H1 (cell line): Measurements from ENCODE around the gene PRR5. TPM values are rescaled to one million over a fixed set of nuclear protein-coding genes. Genes with fewer than 3 reads are reported as not detected.

Source experiments
- CTCF ChIA-PET: fragments of 300-600 bp; sonication (Branson Sonifier 250); formaldehyde crosslinking; loops from one replicate; lab custom pipeline; 2021; ENCODE audit not compliant: partially characterized antibody; lab: Charles Lee
- POLR2A ChIA-PET: fragments of 300-600 bp; sonication (Branson Sonifier 250); formaldehyde crosslinking; loops from one replicate; lab custom pipeline; 2021; ENCODE audit warnings: inconsistent platforms; ENCODE audit not compliant: partially characterized antibody; lab: Charles Lee
- DNase-seq, 2 experiments: peaks; one replicate each; pipeline versions ENCODE4 v3.0.0 to v3.0.0-alpha.2; 2010 to 2022; ENCODE audit warnings: low spot score in 2 of 2, low read depth in 1 of 2, mixed read lengths in 1 of 2
- FAIRE-seq: peaks from 2 replicates; lab custom pipeline; 2011; peaks lifted over from hg19 to GRCh38; lab: Jason Lieb, UNC
- H2AFZ ChIP-seq: 2 replicates; pipeline ENCODE4 v1.8.1; 2012; ENCODE audit warnings: low read length, inconsistent platforms
- H2AK5ac ChIP-seq: 2 replicates; pipeline ENCODE4 v1.6.1; 2013; ENCODE audit warnings: low read depth, low read length
- H2BK120ac ChIP-seq: replicated peaks from 2 replicates; pipeline ENCODE3; 2013; ENCODE audit warnings: low read depth, low read length, inconsistent platforms
- H2BK12ac ChIP-seq: 2 replicates; pipeline ENCODE4 v1.6.1; 2013; ENCODE audit warnings: low read depth, low read length
- H2BK15ac ChIP-seq: 2 replicates; pipeline ENCODE4 v1.6.1; 2013; ENCODE audit warnings: low read length
- H2BK20ac ChIP-seq: 2 replicates; pipeline ENCODE4 v1.6.1; 2013; ENCODE audit warnings: low read length
- H2BK5ac ChIP-seq: 2 replicates; pipeline ENCODE4 v1.6.1; 2013; ENCODE audit warnings: low read depth, low read length
- H3K14ac ChIP-seq: 2 replicates; pipeline ENCODE4 v1.6.1; 2013; ENCODE audit warnings: inconsistent platforms; ENCODE audit not compliant: insufficient read length
- H3K18ac ChIP-seq: 2 replicates; pipeline ENCODE4 v1.6.1; 2013; ENCODE audit warnings: low read length; ENCODE audit errors: extremely low read depth
- H3K23ac ChIP-seq: 2 replicates; pipeline ENCODE4 v1.6.1; 2013; ENCODE audit warnings: inconsistent platforms; ENCODE audit not compliant: insufficient read length
- H3K23me2 ChIP-seq: 2 replicates; pipeline ENCODE4 v1.6.1; 2013; ENCODE audit warnings: low read depth, low read length
- H3K27ac ChIP-seq: 2 replicates; pipeline ENCODE4 v1.6.1; 2011; ENCODE audit warnings: low read depth, low read length, inconsistent platforms
- H3K27me3 ChIP-seq, 4 experiments: replicated peaks in 1 of 4; 1 replicate in 1 of 4; 2 replicates in 3 of 4; pipeline versions ENCODE4 v1.6.1 to v1.8.1; 2011 to 2013; ENCODE audit warnings: low read length in 3 of 4, mild to moderate bottlenecking in 3 of 4, inconsistent platforms in 2 of 4, mixed read lengths in 2 of 4, moderate library complexity in 1 of 4; ENCODE audit not compliant: control insufficient read depth in 3 of 4, insufficient read depth in 3 of 4; ENCODE audit errors: extremely low read depth in 1 of 4
- H3K36me3 ChIP-seq, 4 experiments: 2 replicates each; pipeline versions ENCODE4 v1.6.1 to v1.8.1; 2011 to 2013; ENCODE audit warnings: mild to moderate bottlenecking in 4 of 4, low read length in 3 of 4, moderate library complexity in 2 of 4, control low read depth in 1 of 4, inconsistent platforms in 1 of 4; ENCODE audit not compliant: insufficient read depth in 4 of 4, control insufficient read depth in 2 of 4
- H3K4ac ChIP-seq: replicated peaks from 2 replicates; pipeline ENCODE3; 2013; ENCODE audit warnings: low read length, low read depth, mixed read lengths, inconsistent platforms; ENCODE audit not compliant: insufficient read length
- H3K4me1 ChIP-seq, 4 experiments: replicated peaks in 1 of 4; 1 replicate in 1 of 4; 2 replicates in 3 of 4; pipeline versions ENCODE4 v1.6.1 to v1.8.1; 2011 to 2013; ENCODE audit warnings: low read length in 3 of 4, inconsistent platforms in 2 of 4, mixed read lengths in 1 of 4; ENCODE audit not compliant: insufficient read depth in 4 of 4, control insufficient read depth in 3 of 4
- H3K4me2 ChIP-seq, 2 experiments: 2 replicates each; pipeline versions ENCODE4 v1.6.1 to v1.8.1; 2011 to 2013; ENCODE audit warnings: low read depth in 2 of 2, low read length in 2 of 2, control low read depth in 1 of 2, inconsistent platforms in 1 of 2, mild to moderate bottlenecking in 1 of 2; ENCODE audit not compliant: insufficient read depth in 1 of 2
- H3K4me3 ChIP-seq, 4 experiments: fragments of 200-600, 300-600 bp in 1 of 4; sonication (generic), shearing (Covaris generic), sonication (Bioruptor Twin) in 1 of 4; 2 replicates each; pipeline versions ENCODE4 v1.5.1 to v1.8.1; 2011 to 2016; ENCODE audit warnings: low read length in 4 of 4, low read depth in 3 of 4, control low read depth in 2 of 4, inconsistent platforms in 2 of 4, mild to moderate bottlenecking in 2 of 4, mixed read lengths in 1 of 4, moderate library complexity in 1 of 4; ENCODE audit not compliant: insufficient read depth in 2 of 4; ENCODE audit errors: extremely low read depth in 1 of 4
- H3K56ac ChIP-seq: replicated peaks from 2 replicates; pipeline ENCODE3; 2013; ENCODE audit warnings: low read depth, mild to moderate bottlenecking, mixed read lengths, low read length, inconsistent platforms; ENCODE audit not compliant: insufficient read length
- H3K79me1 ChIP-seq: 2 replicates; pipeline ENCODE4 v1.6.1; 2013; ENCODE audit warnings: low read depth, low read length, control low read depth
- H3K79me2 ChIP-seq, 2 experiments: 2 replicates each; pipeline versions ENCODE4 v1.6.1 to v1.8.1; 2012 to 2013; ENCODE audit warnings: low read length in 2 of 2, mild to moderate bottlenecking in 2 of 2, inconsistent platforms in 1 of 2; ENCODE audit not compliant: insufficient read depth in 2 of 2, control insufficient read depth in 1 of 2
- H3K9ac ChIP-seq, 4 experiments: replicated peaks in 1 of 4; 1 replicate in 1 of 4; 2 replicates in 3 of 4; pipeline versions ENCODE4 v1.6.1 to v1.8.1; 2011 to 2013; ENCODE audit warnings: low read depth in 3 of 4, low read length in 3 of 4, control low read depth in 2 of 4, mild to moderate bottlenecking in 2 of 4, moderate library complexity in 2 of 4, inconsistent platforms in 1 of 4; ENCODE audit errors: extremely low read depth in 1 of 4
- H3K9me3 ChIP-seq, 2 experiments: 2 replicates each; pipeline versions ENCODE4 v1.6.1 to v1.8.1; 2012 to 2013; ENCODE audit warnings: mild to moderate bottlenecking in 2 of 2, moderate library complexity in 2 of 2, control low read depth in 1 of 2, inconsistent platforms in 1 of 2, low read depth in 1 of 2, low read length in 1 of 2, mixed read lengths in 1 of 2; ENCODE audit not compliant: insufficient read depth in 2 of 2
- H4K20me1 ChIP-seq, 2 experiments: replicated peaks in 1 of 2; 2 replicates each; pipeline versions ENCODE3 to v1.8.1; 2011 to 2013; ENCODE audit warnings: inconsistent platforms in 2 of 2, low read length in 2 of 2, mild to moderate bottlenecking in 1 of 2; ENCODE audit not compliant: insufficient read depth in 2 of 2, control insufficient read depth in 1 of 2
- H4K5ac ChIP-seq: 2 replicates; pipeline ENCODE4 v1.6.1; 2013; ENCODE audit warnings: low read length, low read depth, mixed read lengths, inconsistent platforms; ENCODE audit not compliant: insufficient read length
- H4K8ac ChIP-seq: 2 replicates; pipeline ENCODE4 v1.8.0; 2013; ENCODE audit warnings: mild to moderate bottlenecking, moderate library complexity, low read length, inconsistent platforms; ENCODE audit not compliant: insufficient read depth; ENCODE audit errors: extremely low read depth
- H4K91ac ChIP-seq: replicated peaks from 2 replicates; pipeline ENCODE3; 2013; ENCODE audit warnings: low read length, mixed read lengths, inconsistent platforms; ENCODE audit not compliant: insufficient read length
- CBX5 ChIP-seq: fragments of 300-800, 300-1000 bp; sonication (generic); IDR thresholded peaks from 2 replicates; pipeline ENCODE4 v1.7.1; 2016; ENCODE audit warnings: antibody characterized with exemption, low read length, low read depth
- CEBPB ChIP-seq: IDR thresholded peaks from 2 replicates; pipeline ENCODE4 v1.6.1; 2012; ENCODE audit warnings: low read depth, low read length
- CHD1 ChIP-seq: IDR thresholded peaks from 2 replicates; pipeline ENCODE4 v1.6.1; 2012; ENCODE audit warnings: low read depth, low read length, improper control_type of control experiment
- EGR1 ChIP-seq: IDR thresholded peaks from 2 replicates; pipeline ENCODE4 v1.6.1; 2011; ENCODE audit warnings: low read depth, low read length, borderline replicate concordance
- EP300 ChIP-seq, 2 experiments: IDR thresholded peaks; 1 replicate in 1 of 2; 2 replicates in 1 of 2; pipeline ENCODE4 v1.6.1; 2011 to 2012; ENCODE audit warnings: low read depth in 2 of 2, low read length in 2 of 2, mild to moderate bottlenecking in 2 of 2, borderline replicate concordance in 1 of 2, inconsistent platforms in 1 of 2, moderate library complexity in 1 of 2
- FOSL1 ChIP-seq: IDR thresholded peaks from 2 replicates; pipeline ENCODE4 v1.6.1; 2011; ENCODE audit warnings: mild to moderate bottlenecking, low read depth, low read length, moderate library complexity; ENCODE audit not compliant: insufficient read depth
- MAFK ChIP-seq: IDR thresholded peaks from 2 replicates; pipeline ENCODE4 v1.6.1; 2012; ENCODE audit warnings: low read depth, mild to moderate bottlenecking, improper control_type of control experiment, low read length
- RFX5 ChIP-seq: IDR thresholded peaks from 2 replicates; pipeline ENCODE4 v1.6.1; 2011; ENCODE audit warnings: low read depth, low read length, improper control_type of control experiment, borderline replicate concordance
- SIRT6 ChIP-seq: IDR thresholded peaks from one replicate; pipeline ENCODE4 v1.7.1; 2012; ENCODE audit warnings: low read length, inconsistent platforms
- WGBS, 2 experiments: shearing (Covaris generic) in 1 of 2; methylation state at CpG; one replicate each; pipeline versions ENCODE4 v1.1.6 to v1.1.7; 2013 to 2015; ENCODE audit warnings: low lambda C conversion rate in 2 of 2, mixed read lengths in 2 of 2, inconsistent platforms in 1 of 2, low coverage in 1 of 2, missing lambda C conversion rate in 1 of 2; ENCODE audit not compliant: insufficient replicate concordance in 2 of 2, insufficient coverage in 1 of 2, insufficient read length in 1 of 2; ENCODE audit errors: extremely low coverage in 1 of 2, missing lambda C conversion rate in 1 of 2; 5-methylcytosine and 5-hydroxymethylcytosine counted together
- polyA plus RNA-seq, 7 experiments: library from polyadenylated mRNA; depleted of rRNA in 3 of 7; stranded (reverse) in 5 of 7; unstranded in 2 of 7; fragments of >200 nt in 5 of 7; fragments of 200-250 nt in 2 of 7; gene quantifications; 1 replicate in 5 of 7; 2 replicates in 1 of 7; 4 replicates in 1 of 7; pipeline versions ENCODE4 v1.2.1 to v1.2.3, GENCODE V29; 2011 to 2013; ENCODE audit warnings: missing spikeins in 2 of 7, mixed read lengths in 2 of 7
- total RNA-seq: library from RNA; stranded (reverse); fragmentation: NEBNext Ultra II Directional; extraction: Animal tissue kit (Norgen Biotek cat#: 25700); gene quantifications from 2 replicates; pipeline ENCODE4 v1.2.1, GENCODE V29; 2021

The PRR5 gene
- total and polyA plus RNA-seq, 2 of the 8 experiments (the other 6 are each of a cell fraction or from before 2014, with no cell fraction given), result 16.5 to 25.7 TPM

GRCh38 chr22:44724859-44725258 is 22.9 kb downstream of the PRR5 start:
- Histone ChIP-seq H3K4me1 (peaks cover 0 to 8% (median 3%) of the 10 kb centered on the region in 4 experiments; a peak in 6 of 7 replicates), H3K23me2 (no peaks in the 10 kb centered on the region), H3K79me1 (no peaks in the 10 kb centered on the region; the same call in 1 of the 2 replicates), H3K18ac (no peak overlapping the region), H4K91ac (no peak overlapping the region), H4K8ac (no peak overlapping the region), H2BK5ac (no peak overlapping the region), H2BK120ac (no peak overlapping the region), H3K4me3 (no peak overlapping the region), H3K36me3 (no peaks in the 10 kb centered on the region; a peak in 1 of 8 replicates), H3K14ac (no peak overlapping the region), H2AFZ (no peak overlapping the region), H3K9ac (no peak overlapping the region), H3K23ac (no peak overlapping the region), H3K79me2 (no peaks in the 10 kb centered on the region), H2BK15ac (no peak overlapping the region), H2BK20ac (no peak overlapping the region), H2AK5ac (no peak overlapping the region), H3K27ac (no peak overlapping the region), H3K4me2 (no peak overlapping the region), H3K27me3 (no peaks in the 10 kb centered on the region), H4K5ac (no peak overlapping the region), H4K20me1 (peaks cover 0 to 12% of the 10 kb centered on the region in 2 experiments), H3K4ac (no peak overlapping the region), H3K56ac (no peak overlapping the region), H3K9me3 (no peaks in the 10 kb centered on the region), H2BK12ac (no peak overlapping the region)
- 97% methylated on average over 8 of the region's 8 CpGs; no CpG with 5 or more reads in 1 of the 2 experiments for WGBS, 2 experiments
- CTCF ChIA-PET, result interaction anchor here (1.0 to 4.0 kb wide), 8 partner anchors 9 to 42 kb away, joined by 3 to 21 read pairs (median 3); no protein-coding TSS in a partner anchor
- DNase-seq (no peak), FAIRE-seq (no peak)
- POLR2A ChIA-PET, result interaction anchor here (1.4 kb wide), 1 partner anchor 9 kb away, joined by 3 read pairs; no protein-coding TSS in a partner anchor
- TF ChIP-seq SIRT6 (no peak), MAFK (no peak), FOSL1 (no peak), EGR1 (no peak), RFX5 (no peak), CHD1 (no peak), CBX5 (no peak), CEBPB (no peak), EP300 (IDR thresholded peaks at IDR 0.05; ENCODE audit: borderline replicate concordance in 1 of 2, low read depth in 2 of 2, low read length in 2 of 2) (no peak)
